GM18498 (cell line): ENCODE results near the gene NT5C3A.
"Not testable (repeated sequence)": the region's sequence is repeated elsewhere in the genome, so short reads cannot be mapped to it uniquely, and the experiment has no call there.

Experiments
- ATAC-seq: cut with Tn5 transposase; IDR thresholded peaks from one replicate; pipeline ENCODE4 v1.9.1; 2021; ENCODE audit warnings: mild to moderate bottlenecking, moderate library complexity; ENCODE audit not compliant: unreplicated experiment

Gene NT5C3A

DNA sequence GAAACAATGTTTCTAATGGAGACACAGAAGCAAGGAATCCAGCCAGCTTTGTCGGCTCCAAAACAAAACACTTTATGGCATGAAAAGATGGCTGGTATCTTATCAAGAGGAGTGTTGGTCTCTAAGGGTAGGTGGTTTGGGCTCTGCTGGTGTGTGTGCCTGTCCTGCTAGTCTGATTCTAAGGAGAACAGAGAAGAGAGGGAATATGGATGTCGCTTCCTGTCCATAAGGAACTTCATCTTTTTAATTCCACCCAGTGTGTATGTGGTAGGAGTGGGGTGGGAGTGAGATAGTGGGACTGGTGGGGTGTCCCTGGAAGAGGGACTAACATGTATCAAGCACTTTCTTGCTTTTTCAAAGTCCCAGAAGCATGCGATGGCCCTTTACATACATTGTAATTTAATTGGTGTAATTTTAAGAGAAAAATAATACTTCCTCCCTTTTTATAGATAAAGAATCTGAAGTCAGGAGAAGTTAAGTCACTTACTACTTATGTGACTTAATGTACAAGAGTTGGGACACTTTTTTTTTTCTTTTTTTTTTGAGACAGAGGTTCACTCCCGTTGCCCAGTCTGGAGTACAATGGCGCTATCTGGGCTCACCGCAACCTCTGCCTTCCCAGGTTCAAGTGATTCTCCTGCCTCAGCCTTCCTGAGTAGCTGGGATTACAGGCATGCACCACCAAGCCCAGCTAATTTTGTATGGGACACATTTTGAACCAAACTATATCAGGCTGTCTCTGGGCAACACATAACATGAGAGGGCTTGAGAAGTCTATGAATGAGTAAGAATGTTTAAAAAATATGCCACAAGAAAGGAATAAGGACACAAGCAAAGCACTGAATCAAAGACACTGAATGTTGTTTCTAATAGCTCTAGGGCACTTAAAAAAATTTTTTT is 18.8 kb downstream of the NT5C3A start:
- no peak for ATAC-seq

DNA sequence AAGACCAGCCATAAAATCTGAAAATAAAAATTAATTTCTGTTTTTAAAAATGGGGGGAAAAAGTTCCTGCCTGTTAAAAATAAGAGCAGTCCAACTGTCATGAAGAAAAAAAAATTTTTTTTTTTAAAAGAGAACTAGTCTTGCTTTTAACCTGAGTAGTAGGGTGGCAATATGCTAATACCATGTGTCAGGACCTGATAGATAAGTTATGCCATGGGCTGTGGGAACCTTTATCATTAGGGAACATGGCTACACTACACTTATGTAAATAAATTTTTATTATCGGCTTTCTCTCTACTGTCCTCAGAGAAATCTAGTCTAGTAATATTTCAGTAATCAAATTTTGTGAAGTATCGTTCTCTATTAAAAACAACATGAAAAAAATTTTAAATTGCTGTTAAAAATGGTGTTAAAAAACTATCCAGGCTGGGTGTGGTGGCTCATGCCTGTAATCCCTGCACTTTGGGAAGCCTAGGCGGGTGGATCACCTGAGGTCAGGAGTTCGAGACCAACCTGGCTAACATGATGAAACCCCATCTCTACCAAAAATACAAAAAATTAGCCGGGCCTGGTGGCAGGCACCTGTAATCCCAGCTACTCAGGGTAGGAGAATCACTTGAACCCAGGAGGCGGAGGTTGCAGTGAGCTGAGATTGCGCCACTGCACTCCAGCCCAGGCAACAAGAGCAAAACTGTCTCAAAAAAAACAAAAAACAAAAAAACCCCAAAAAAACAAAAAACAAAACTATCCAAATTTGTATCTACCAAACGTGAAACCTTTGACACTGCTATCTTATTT is 20.7 kb downstream of the NT5C3A start:
- no peak for ATAC-seq

DNA sequence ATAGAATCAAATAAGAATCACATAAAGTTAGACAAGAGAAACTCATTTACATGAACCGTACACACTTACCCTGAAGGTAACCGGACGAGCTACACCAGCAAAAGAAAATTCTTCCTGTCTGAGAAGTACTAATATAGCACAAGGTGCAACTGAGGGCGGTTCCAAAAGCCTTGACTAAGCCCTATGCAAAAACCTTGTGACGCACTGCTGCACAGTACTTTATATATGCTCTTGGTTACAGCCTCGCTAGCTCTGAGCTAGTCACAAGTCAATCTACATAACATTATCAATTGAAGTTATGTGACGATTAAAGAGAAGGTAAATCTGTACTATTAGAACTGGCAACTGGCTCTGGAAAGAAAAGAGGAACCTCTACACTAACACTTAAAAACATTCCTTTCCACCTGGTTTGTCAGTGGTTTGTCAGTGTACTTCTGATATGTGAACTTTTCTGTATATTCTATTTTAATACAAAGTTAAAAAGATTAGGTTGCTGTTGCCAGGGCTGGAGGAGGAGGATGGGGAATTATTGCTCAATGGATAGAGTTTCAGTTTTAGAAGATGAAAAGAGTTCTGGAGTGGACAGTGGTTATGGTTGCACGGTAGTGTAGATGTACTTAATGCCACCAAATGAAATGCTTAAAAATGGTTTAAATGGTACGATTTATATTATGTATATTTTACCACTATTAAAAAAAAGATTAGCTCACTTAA is 21.6 kb downstream of the NT5C3A start:
- peak; percentile 94 for ATAC-seq

DNA sequence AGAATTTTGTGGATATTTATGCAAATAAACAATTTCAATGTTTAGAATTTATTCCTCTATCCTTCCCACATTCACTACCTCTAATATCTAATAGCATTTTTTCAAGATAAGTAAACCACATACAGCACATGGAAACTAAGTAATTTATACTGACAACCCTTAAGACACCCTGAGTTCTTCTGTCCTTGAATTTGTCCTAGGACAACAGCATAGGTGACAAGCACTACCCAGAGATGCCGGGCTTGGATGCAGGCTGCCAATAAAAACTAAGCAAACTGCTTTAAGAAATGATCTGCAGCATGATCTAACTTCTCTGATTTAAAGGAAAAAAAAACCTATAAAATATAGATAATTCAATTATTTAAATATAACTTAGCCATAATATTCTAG is 22.7 kb downstream of the NT5C3A start:
- no peak for ATAC-seq

DNA sequence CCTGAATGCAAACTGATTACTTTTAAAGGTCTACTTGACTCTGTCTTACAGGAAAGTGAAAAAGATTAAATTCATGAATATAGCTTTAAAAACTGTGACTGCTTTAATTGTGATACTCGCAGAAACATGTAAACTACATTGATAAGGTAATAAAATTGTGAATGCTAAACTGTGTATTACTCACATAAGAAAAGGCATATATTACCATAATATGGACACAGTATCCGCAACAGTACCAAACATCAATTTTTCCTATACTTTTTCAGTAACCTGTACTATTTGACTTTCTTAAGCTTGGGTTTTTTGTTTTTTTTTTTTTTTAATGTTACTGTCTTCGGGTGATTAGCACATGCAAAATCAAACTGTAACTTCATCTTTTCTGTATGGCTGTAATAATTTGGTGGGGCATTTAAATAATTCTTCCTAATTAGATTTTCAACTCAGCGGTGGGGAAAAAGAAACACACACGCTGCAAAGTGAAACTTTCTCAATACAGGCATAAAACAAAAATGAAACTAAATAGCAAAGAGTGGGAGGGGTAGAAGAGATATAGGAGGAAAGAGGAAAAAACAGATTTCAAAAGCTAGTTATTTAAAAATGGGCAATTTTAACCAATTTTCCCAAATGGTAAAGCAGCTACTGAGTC is 23.2 kb downstream of the NT5C3A start:
- peak; percentile 35 for ATAC-seq

DNA sequence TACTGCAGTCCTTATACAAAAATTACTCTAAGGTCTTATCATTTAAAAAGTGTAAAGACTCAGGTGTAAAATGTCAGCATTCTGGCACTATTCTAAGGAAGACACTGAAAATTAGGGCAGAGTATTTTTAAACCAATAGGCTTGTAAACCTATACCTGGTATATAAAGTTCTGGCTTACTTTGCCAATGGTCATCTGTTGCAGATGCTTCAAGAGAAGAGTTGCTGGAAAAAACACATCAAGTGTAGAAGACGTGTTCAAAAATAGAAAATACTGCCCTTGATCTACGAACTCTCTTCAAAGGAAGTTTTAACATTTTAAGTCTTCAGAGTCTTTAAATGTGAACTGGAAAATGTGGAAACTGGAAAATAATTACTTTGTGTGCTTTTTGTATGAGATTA is 23.9 kb downstream of the NT5C3A start:
- ATAC-seq: no peak

DNA sequence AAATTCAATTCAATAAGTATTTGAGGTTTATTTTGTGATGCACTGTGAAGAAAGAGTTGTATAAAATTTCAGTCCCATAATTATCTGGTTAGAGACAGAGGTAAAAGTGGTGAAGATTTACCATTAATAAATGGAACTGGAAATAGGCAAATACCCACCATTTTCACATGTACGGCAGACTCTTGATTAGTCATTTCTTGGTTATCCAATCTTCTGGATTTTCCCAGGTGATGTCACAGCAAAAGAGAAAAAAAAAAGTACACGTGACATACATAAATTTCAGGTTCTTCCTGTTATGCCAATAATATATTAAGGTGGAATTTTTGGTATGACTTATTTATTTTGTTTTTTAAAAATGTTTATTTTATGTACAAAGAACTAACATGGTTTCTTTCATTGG is 26.8 kb downstream of the NT5C3A start:
- no peak for ATAC-seq

DNA sequence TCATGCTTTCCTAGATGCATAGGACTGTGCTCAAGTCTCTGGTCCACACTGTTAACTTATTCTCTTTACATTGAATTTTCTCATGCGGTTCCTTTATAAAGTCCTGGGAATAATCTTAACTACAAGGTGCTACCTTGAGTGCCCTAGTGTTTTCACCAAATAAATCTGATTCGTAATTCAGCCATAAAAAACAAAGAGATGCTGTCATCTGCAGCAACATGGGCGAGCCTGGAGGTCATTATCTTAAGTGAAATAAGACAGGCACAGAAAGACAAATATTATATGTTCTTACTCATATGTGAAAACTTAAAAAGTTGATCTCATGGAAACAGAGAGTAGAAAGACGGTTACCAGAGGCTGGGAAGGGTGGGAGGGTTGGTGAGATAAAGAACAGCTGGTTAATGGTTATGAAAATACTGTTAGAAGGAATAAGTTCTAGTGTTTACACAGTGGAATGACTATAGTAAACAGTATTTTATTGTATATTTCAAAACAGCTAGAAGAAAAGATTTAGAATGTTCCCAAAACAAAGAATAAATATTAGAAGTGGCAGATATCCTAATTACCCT is 38.3 kb downstream of the NT5C3A start:
- no peak for ATAC-seq

DNA sequence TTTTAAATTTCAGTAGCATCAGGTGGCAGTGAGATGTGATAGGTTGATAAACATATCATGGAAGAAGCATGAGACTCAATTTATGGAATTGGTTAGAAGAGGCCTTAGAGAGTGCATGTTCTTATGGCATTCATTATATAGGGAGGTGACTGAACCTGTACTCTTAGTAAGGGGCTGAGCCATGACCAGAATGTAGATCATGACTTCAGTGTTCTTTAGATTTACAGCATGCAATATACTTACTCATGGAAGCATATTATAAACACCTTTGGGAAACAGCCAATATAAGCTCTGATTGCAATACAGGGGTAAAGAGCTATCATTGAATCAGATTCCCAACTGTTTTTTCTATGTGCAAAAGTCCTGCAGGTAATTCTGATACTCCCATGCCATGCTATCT is 50.2 kb downstream of the NT5C3A start:
- no peak for ATAC-seq

DNA sequence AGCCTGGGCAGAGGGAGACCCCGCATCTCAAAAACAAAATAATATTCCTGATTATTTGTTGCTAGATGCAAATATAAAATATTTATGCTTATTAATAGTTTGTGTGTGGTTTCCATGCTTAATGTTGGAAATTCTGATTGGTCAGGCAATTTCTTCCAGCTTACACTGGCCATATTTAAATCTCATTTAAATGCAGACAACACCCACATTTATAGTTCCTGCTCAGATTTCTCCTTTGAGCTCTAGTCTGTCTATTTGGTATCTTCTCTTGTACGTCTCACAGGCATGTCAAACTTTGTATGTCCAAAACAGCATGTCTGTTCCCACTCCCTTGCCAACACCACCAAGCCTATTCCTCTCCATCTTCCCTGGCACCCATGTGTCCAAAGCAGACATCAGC is 52.8 kb downstream of the NT5C3A start:
- ATAC-seq: no peak

DNA sequence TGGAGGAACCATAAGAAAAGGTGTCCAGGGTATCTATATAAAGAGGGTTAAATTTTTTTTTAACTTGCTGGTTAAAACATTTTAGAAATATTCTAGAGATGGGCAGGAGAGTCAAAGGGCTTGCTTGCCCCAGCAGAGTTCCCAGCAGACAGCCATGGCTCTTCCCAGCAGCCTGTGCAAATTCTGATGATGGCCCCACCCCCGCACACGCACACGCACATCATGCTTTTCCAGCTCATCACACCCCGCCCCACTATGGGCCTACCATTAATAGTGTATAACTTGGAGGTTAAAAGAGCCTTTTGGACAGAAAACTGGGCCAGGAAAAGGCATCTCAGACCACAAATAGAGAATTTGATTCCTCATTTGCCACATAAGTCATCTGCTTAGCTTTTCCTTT is 56.9 kb downstream of the NT5C3A start:
- not testable (repeated sequence) for ATAC-seq

DNA sequence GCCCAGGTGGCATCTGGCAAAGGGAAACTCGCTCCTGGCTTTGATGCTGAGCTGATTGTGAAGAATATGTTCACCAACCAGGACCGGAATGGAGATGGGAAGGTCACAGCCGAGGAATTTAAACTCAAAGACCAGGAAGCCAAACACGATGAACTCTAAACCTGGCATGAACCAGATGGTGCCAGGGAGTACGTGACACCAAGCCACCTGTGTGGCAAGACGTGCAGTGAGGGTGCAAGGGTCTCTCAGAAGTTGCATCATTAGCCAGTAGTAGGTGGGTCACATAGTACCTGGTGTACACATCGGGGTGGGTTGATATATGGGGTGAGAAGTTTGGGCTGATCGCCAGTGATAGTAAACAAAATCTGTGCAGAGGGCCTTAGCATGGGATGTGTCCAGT is 57.4 kb downstream of the NT5C3A start:
- ATAC-seq: not testable (repeated sequence)

DNA sequence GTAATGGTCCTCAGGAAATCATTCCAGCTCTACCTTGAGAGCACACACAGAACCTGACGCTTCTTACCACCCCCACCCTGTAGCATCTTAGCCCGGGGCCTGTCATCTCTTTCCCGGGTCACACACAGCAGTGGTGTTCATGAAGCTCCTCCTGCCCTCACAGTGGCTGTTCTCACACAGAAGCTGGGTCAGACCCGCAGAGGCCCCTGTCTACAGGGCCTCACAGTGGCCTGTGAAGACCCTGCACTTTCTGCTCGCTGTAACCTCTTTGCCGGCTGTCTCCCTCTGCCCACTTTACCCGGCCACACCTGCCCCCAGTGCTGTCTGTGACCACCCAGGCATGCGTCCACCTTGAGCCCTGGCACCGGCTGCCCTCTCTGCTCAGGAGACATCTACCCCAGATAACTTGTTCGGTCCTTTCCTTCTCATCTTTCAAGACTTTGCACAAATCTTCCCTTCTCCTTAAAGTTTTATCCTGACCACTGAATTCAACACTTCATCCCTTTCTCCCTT is 58.4 kb downstream of the NT5C3A start:
- ATAC-seq: not testable (repeated sequence)

DNA sequence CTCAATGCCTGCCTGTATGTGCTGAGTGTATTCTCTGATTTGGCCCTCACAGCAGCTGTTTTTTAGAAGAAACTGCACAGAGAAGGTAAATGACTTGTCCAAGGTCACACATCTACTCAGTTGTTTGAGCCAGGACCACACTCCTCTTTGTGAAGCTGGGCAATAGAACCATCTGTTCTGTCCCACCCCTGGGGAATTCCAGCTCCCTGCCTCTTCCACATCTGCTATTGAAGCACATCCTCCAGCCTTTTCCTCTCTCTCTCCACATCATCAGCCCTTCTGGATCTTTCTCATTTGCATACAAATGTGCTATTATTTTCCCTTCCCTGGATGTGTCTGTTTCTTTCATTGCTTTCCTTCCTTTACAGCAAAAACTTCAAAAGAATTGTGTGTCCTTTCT is 59.5 kb downstream of the NT5C3A start:
- not testable (repeated sequence) for ATAC-seq

DNA sequence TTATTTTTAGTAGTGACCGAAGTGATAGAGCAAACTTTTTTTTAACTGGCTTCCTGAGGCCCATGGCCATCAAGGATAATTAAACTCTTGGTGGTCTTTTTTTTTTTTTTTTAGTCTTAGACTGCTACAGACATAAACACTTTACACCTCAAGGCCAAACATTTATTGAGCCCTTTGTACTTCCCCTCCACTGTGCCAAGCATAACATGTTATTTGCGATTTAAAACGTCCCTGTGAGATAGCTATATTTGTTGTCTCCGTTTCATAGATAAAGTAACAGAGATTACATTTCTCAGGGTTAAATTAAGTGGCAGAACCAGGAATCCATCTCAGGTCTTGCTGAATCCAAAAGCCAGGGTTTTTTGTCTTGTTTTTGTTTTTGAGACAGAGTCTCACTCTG is 63.2 kb downstream of the NT5C3A start:
- not testable (repeated sequence) for ATAC-seq

DNA sequence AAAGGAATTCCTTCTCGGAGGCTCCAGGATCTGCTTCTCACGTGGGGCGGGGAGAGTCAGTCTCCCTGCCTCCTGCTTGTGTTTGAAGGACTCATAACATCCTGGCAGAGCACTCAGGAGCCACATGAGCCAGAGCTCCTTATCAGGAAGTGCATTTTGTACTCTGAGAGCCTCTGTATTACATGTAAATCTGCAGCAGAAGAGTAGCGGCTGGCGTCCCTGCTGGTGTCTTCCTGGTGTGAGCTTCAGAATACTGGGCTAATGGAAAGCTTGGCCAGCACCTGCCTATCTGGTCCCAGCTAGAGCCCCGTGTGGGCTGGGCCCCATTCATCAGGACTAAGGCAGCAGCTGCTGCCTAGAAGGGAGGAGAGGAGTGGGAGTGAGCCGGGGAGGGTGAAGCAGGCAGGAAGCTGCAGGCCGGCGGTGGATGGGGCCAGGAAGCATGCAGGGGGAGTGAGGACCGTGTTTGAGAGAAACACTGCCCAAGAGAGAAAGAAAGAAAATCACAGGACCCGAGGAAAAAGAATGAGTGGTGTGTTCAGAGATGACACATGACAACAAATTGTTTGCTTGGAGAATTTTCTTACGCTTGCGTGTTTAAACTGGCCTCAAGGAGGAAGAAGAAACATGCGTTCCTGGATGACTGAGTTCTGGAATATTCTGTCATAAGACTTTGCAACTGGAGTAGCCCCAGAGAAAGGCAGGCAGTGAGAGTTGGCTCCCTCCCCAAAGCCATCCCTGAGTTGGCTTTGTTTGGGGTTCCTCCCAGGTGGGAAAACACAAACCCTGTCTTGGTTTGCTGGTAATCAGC is 64.0 kb downstream of the NT5C3A start:
- peak; percentile 50 for ATAC-seq

DNA sequence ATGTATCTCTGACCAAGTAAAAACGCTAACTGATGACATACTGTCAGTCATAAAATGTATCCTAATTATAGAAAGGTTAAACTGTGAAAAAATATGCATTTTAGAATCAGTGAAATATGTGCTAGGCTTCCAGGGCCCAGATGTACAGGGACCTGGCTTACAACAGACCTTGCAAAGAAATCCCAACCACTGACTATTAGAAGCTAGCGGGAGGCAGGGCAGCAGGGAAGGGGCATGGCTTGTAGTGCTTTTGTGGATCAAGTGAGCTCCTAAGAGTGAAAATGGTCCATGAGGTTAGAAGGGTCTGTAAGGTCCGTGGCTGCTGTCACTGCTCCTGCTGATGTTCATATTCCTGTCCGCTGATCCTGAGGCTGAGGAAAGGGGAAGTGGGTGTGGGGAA is 64.6 kb downstream of the NT5C3A start:
- peak; percentile 2 for ATAC-seq

DNA sequence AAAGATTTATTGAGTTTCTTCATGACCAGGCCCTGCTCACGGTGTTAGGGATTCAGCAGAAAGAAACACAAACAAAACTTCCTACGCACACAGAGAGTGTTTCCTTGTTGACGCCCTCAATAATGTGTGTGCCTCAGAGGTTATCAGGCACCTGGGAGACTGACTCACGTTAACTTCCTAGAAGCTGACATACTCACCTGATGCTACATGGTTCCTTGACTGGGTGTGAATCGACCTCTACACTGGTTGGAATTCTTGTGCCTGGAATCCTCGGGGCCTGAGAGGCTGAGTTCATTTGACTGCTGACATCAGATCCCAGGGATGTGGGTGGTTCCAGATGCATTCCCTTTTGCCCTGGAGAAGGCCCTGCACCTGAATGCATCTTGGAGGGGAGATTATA is 69.8 kb downstream of the NT5C3A start:
- not testable (repeated sequence) for ATAC-seq

DNA sequence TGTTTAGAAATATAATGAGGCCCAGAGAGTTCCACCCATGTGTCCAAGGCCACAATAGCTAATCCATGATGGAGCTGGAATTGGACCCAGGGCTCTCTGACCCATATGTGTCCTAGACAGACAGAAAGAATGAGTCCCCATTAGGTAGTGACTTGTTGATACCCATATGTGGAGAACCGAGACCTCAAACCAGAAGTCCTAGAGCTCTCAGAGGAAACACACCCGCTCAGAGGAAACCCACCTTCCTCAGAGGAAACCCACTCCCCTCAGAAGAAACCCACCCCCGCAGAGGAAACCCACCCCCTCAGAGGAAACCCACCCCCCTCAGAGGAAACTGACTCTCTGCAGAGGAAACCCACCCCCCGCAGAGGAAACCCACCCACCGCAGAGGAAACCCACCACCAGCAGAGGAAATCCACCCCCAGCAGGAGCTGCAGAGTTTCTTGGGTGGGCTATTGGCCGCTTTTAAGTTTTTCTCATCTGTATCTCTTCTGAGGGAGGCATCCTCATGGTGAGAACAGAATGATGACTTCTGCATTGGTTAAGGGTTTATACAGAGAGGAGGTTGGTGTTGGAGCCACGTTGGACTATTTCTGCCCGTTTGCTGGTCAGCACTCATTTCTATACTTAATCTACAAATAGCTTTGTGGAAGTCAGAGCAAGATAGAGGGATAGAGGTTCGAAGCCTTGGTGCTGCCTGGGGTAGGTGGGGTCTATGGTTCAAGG is 70.4 kb downstream of the NT5C3A start:
- ATAC-seq: not testable (repeated sequence)
